NCI-H1092 treated with DMSO at 0.1 percent for 48 hours (cell line): ENCODE results near the gene RPL39L.

ENCODE experiments used
- DNase-seq: peaks from one replicate; lab custom pipeline; 2025; lab: John Stamatoyannopoulos, UW

RPL39L gene

DNA sequence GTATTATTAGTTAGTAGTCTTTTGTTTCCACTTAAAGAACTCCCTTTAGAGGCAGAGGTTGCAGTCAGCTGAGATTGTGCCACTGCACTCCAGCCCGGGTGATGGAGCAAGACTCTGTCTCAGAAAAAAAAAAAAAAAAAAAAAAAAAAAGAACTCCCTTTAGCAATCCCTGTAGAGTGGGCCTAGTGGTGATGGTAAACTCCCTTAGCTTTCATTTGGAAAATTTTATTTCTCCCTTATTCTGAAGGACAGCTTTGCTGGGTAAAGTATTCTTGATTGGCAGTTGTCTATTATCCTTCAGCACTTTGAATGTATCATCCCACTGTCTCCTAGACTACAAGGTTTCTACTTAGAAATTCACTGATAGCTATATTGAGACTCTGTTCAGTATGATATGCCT is 46.0 kb downstream of the RPL39L start:
- DNase-seq = no peak

DNA sequence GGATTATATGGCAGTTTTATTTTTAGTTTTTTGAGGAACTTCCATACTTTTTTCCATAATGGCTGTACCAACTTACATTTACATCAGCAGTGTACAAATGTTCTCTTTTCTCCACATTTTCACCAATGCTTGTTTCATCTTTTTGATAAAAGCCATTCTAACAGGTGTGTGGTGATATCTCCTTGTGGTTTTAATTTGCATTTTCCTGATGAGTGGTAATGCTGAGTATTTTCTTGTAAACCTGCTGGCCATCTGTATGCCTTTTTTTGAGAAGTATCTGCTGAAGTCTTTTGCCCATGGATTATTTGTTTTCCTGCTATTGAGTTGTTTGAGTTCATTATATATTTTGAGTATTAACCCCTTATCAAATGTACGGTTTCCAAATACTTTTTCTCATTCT is 50.6 kb downstream of the RPL39L start:
- no peak for DNase-seq

GRCh38 chr3:187086831-187087230 is 52.5 kb downstream of the RPL39L start:
- no peak for DNase-seq

DNA sequence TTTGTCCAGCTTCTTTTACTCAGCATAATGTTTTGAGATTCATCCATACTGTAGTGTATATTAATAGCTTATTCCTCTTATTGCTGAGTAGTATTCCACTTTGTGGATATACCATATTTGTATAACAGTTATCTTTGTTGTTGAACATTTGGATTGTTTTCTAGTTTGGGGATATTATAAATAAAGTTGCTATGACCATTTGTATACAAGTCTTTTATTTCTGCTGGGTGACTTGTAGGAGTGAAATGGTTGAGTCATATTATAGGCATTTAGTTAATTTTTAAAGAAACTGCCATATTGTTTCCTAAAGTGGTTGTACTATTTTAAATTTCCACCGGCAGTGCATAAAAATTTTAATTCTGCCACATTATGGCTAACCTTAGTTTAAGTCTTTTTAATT is 53.4 kb downstream of the RPL39L start:
- no peak for DNase-seq

GRCh38 chr3:187085021-187085666 is 54.2 kb downstream of the RPL39L start:
- no peak for DNase-seq

DNA sequence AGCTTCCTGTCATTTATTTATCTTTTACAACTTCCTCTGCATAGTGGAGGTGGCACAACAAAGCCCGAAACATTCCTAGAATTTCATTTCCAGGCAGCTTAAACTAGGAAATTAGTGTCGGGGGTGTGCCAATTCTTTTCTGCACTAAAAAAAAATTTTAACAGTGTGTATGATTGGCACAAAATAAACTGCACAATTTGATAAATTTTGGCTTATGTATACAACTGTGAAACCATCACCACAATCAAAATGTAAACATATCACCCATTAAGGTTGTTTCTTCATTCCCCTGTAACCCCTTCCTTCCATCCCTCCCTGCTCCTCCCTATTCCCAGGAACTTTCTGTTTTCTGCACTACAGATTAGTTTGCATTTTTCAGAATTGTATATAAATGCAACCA is 54.7 kb downstream of the RPL39L start:
- DNase-seq = no peak

DNA sequence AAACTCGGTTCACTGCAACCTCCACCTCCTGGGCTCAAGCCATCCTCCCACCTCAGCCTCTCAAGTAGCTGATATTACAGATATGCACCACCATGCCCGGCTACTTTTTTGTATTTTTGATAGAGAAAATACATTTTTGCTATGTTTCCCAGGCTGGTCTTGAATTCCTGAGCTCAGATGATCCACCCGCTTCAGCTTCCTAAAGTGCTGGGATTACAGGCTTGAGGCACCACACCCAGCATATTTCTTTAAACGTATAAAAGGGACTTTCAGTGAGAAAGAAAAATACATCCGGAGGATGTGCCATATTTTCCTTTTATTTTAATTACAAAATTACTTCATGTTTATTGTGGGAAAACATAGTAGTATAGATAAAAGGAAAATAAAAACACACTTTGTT is 55.2 kb downstream of the RPL39L start:
- DNase-seq = no peak

- no peak for DNase-seq
These were observed 56.4 kb downstream of the RPL39L start for GRCh38 chr3:187082758-187083375.

GRCh38 chr3:187080799-187081450 is 58.4 kb downstream of the RPL39L start:
- no peak for DNase-seq

DNA sequence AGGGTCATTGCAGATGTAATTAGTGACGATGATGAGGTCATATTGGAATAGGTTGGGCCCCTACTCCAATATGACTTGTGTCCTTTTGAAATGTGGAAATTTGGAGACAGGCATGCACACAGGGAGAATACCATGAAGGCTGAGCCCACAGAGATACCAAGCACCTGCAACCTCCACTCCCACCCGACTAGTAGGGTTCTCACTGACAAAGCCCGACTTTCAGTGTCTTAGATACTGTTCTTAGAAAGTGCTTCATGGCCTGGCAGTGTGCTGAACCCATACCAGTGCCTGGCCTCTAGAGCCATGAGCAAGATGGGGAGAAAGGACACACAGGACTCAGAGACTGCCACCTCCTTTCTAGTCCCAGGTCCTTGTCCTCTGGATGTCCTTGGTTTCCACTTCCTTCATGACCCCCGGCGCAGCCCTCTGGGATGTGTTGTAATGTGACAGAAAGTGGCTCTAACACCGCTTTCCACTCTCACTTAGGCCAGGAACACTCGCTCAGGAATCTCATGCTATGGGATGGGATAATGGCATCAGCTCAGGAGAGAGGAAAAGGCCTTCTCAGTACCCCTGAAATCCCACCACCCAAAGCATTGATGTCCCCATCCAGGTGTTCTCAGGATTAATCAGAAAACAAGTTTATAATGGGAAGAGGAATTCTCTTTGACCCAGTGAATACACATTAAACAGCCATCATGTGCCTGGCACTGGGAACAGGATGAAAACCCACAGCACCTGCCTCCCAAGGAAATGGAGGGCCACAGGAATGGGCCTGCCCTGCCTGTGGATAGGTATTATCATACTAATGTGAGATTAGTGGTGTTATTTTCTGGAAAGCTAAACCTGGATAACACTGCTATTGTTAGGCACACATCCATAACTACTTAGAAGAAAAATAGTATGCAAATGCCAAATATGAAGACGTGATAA is 59.9 kb downstream of the RPL39L start:
- no peak for DNase-seq

- DNase-seq = no peak
These were observed 61.8 kb downstream of the RPL39L start for GRCh38 chr3:187077537-187077936.

GRCh38 chr3:187077085-187077484 is 62.2 kb downstream of the RPL39L start:
- no peak for DNase-seq

DNA sequence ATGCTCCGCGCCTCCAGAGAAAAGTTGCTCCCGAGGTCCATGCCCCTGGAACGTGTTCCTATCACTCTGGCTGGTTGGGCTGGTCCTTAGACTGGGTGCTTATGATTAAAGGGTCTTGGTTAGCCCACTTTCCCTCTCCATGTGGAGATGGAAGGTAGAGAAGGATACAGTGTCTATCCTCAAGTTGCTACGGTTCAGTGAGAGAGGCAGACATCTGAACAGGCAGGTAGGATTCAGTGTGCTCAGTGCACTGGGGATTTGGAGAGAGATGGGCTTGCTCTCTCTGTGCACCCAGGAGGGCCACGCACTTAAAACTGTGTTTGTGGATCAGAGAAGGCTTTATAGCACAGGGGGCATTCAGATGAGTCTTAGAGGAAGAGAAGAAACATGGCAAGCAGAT is 63.0 kb downstream of the RPL39L start:
- DNase-seq = no peak

DNA sequence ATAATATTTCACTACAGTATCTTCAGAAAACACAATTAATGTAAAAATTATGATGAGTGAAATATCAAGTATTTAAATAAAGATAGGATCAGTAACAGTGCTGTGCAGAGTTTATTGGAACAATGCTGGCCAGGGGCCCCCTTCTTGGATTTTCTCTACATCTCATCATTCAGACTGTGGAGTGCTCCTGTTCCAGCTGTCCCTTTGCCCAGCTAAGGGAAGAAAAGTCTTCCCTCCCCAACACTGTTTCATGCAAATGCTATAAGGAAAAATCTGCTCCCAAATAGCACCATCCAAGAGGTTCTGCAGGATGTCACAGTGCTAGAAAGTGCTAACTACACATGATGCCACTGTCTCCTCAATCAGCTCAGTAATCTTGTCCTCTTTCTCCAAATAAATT is 64.5 kb downstream of the RPL39L start:
- no peak for DNase-seq

DNA sequence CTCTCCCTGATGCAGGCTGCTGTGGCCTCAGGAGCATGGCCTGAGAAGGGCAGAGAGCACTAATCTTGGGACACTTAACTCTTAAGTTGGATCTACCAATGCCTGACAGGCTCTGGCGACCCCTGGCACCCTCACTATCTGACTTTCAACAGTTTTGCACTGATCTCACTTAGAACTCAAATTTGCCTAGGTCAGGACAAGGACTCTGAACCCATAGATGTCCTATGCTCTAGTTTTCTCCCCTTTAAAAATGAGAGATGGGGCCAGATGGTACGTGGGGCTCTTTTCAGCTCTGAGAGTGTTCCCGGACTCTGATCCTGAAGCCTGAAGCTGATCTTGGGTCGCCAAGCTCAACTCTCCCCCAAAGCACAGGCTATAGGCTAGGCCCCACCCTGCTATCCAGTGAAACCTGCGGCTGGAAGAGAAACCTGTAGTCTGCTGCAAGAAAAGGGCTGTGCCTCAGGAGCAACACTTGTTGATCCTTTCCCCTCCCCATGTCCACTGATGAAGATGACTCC is 65.7 kb downstream of the RPL39L start:
- no peak for DNase-seq

- DNase-seq = no peak
These were observed 66.8 kb downstream of the RPL39L start for GRCh38 chr3:187072511-187072910.

DNA sequence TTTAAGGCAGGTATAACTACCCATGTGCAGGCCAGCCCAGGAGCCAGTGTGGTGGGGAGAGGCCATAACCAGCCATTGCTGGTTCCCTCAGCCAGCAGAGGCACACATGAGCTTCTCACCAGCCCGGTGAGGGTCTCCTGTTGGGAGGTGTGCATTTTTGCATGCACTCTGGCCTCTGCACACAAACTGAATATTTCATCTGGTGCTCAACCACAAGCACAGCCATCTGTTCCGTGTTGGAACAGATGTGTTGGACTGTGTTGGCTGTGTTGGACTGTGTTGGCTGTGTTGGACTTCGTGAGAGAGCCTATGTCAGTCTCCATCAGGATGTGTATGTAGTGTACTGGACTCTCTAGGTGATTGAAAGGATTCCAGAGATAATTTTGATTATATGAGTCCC is 67.2 kb downstream of the RPL39L start:
- DNase-seq = no peak
